Omental fat pad (tissue), 4 donors: Measurements from ENCODE around the gene ATF6B. TPM values are rescaled to one million over a fixed set of nuclear protein-coding genes. Genes with fewer than 3 reads are reported as not detected.

Experiments used
- ATAC-seq: fragments of 150-250 bp; one replicate; pipeline ENCODE4 v1.9.1; 2016; ENCODE audit warnings: mild to moderate bottlenecking, moderate library complexity; ENCODE audit not compliant: low FRiP score
- DNase-seq: peaks from one replicate; pipeline ENCODE4 v3.0.0-alpha.2; 2019; ENCODE audit warnings: low spot score
- total RNA-seq, 4 donors: library from RNA; depleted of rRNA; stranded (reverse); fragments of >200 nt; gene quantifications; one replicate each; pipeline ENCODE4 v1.1.0, GENCODE V29; 2016
- TF ChIP-seq, protein P1 (sequence below), 3 donors: fragments of 450-650 bp; IDR thresholded peaks; one replicate each; pipeline ENCODE4 v1.5.1; 2016 to 2017; ENCODE audit warnings: antibody characterized with exemption in 3 of 3, mild to moderate bottlenecking in 3 of 3, moderate library complexity in 2 of 3

ATF6B gene
- total RNA-seq, 4 donors from 2014 or later, result 23.2 to 44.3 (median 24.4) TPM

GRCh38 chr6:32129297-32130088, 1.4 kb upstream of the ATF6B start:
- TF ChIP-seq, protein P1, sequence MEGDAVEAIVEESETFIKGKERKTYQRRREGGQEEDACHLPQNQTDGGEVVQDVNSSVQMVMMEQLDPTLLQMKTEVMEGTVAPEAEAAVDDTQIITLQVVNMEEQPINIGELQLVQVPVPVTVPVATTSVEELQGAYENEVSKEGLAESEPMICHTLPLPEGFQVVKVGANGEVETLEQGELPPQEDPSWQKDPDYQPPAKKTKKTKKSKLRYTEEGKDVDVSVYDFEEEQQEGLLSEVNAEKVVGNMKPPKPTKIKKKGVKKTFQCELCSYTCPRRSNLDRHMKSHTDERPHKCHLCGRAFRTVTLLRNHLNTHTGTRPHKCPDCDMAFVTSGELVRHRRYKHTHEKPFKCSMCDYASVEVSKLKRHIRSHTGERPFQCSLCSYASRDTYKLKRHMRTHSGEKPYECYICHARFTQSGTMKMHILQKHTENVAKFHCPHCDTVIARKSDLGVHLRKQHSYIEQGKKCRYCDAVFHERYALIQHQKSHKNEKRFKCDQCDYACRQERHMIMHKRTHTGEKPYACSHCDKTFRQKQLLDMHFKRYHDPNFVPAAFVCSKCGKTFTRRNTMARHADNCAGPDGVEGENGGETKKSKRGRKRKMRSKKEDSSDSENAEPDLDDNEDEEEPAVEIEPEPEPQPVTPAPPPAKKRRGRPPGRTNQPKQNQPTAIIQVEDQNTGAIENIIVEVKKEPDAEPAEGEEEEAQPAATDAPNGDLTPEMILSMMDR (IDR thresholded peaks at IDR 0.05), result no peak
- DNase-seq, result no peak
- peak; percentile 31 for ATAC-seq

- DNase-seq (no peak), ATAC-seq (no peak)
- TF ChIP-seq, protein P1 (IDR thresholded peaks at IDR 0.05), result no peak
Measured at GRCh38 chr6:32128751-32129296, 778 bp upstream of the ATF6B start.

- ATAC-seq (no peak), DNase-seq (no peak)
- TF ChIP-seq, protein P1 (IDR thresholded peaks at IDR 0.05), result no peak
Measured at GRCh38 chr6:32127409-32127716, 683 bp downstream of the ATF6B start.

GRCh38 chr6:32126880-32127279, 1.2 kb downstream of the ATF6B start:
- TF ChIP-seq, protein P1 (IDR thresholded peaks at IDR 0.05), result no peak
- ATAC-seq (no peak), DNase-seq (no peak)

GRCh38 chr6:32123681-32124080, 4.4 kb downstream of the ATF6B start:
- TF ChIP-seq, protein P1 (IDR thresholded peaks at IDR 0.05), result no peak
- DNase-seq (no peak), ATAC-seq (no peak)

DNA sequence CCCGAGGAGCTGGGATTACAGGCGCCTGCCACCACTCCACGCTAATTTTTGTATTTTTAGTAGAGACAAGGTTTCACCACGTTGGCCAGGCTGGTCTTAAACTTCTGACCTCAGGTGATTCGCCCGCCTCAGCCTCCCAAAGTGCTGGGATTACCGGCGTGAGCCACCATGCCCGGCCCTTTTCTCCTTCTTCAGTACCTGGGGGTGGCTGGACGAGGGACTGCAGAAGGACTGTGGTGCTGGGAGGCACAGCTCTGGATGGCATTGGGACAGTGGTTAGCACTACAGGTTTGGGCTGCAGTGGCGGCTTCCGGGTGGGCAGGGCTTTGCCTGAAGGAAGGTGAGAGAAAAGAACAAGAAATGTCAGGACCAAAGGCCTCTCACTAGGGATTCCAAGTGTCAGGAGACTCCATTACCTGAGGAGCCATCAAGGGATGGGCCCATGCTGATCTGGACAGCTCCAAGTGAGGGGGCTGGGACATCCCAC, 7.4 kb downstream of the ATF6B start:
- TF ChIP-seq, protein P1 (IDR thresholded peaks at IDR 0.05), result no peak
- no peak for DNase-seq
- no peak for ATAC-seq
